IPS-NIHi7 (cell line): ENCODE data around the gene CDH20.
"Not testable (repeated sequence)": the region's sequence is repeated elsewhere in the genome, so short reads cannot be mapped to it uniquely, and the experiment has no call there.

Experiments used
- DNase-seq: peaks from one replicate; pipeline ENCODE4 v3.0.0; 2012; ENCODE audit warnings: mixed read lengths; ENCODE audit errors: extremely low spot score

The CDH20 gene

DNA sequence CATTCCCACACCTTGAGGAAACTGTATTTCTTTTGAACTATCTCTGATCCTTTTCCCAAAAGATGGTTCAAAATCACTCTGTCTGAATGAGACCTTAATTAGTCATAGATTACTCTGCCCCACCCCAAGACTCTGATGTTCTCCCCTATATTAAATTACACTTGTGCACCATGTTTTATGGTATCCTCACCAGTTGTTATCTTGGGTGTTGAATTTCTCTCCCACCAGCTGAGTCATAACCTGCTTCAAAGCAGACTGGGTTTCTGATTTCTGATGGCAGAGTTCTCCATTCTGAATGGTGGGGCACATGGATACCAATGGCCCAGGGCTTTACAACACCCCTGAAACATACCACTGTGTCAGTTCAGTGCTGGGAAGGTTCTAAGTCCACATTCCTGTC is 15.0 kb downstream of the CDH20 start:
- no peak for DNase-seq

DNA sequence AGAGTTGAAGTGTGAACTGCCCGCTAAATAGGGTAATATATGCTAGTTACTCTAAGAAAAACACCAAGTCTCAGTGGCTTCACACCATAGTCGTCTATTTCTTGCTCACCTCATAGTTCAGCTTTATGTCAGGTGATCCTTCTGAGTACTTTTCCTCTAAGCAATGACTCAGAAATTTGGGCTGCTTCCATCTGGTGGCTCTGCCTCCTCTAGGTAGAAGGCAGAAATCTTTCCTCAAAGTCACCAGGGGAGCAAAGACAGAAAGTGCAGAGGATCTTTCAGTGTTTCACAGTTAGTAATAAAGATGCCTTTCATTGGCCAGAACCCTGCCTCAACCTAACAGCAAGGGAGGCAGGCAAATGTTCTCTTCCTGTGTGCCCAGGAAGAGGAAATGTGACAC is 17.3 kb downstream of the CDH20 start:
- DNase-seq, result no peak

DNA sequence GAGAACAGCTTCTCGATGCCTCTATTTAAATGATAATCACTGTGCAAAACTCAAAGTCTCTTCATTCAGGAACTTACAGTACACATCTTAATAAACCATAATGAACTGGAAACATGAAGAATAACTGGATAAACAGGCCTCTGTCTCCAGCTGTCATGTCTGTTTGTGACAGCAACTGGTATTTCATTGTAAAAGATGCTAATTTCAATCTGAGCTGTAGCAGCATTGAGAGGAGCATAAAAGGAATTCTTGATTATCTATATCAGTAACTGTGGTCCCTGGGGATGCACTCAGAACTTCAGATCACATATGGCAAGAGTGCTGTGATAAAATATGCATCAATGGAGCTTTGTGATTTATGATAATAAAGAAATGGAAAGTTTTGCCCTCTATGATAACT is 18.8 kb downstream of the CDH20 start:
- no peak for DNase-seq

DNA sequence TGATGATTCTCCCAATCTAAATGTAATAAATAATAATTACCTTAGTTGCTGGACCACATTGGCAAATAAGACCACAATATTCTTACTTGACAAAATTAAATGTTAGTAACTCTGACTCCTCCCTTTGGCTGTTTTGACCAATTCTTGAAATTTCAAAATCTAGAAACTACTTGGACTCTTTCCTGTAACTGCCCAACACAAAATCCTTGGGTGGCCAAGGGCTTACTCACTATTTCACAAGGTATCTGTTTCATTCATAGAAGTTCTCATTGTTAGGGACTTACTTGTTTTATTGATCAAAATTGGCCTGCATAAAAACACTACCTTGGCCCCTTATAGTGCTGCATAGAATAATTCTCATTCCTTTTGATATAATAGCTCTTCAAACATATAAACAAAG is 19.4 kb downstream of the CDH20 start:
- no peak for DNase-seq

DNA sequence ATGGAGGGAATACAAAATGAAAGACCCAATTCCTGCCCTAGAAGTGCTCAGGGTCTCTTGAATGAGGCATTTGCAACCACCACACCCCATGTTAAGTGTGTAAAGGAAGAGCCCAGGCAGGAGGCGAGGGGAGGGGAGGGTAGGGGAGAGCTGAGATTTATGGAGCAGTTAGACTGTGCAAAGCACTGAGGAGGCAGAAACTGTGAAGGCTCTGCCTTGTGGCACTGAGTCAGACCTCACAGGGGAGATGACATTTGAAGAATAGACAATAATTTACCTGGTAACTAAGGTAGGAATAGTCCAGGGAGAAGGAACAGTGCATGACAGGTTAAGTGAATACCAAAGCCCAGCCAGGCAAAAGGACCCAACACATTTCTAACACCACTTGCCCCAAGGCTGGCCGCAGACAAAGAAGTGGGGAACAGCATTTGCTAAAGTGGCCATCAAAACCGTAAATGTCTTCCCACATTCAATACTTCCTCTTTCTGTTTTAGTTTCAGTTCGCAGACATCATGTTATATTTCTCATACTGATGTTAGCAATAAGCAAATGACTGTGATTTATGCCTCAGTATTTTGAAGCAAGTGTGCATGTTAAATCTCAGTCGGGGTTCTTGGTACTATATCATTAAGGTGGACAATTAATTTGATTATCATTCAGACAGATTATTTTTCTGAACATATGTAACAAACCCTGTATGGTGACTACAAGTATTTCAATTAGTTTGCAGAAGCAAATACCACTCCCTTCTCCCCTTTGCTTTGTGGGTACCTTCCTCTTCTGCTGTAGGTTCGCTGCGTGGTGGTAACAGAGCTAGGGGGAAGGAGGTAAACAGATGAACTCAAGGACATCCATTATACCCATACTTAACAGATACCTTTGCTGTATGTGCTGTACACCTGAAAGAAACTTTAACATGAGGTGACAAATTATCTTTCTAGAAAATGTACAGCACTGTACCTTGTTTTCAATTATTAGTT is 27.5 kb downstream of the CDH20 start:
- DNase-seq, result no peak

DNA sequence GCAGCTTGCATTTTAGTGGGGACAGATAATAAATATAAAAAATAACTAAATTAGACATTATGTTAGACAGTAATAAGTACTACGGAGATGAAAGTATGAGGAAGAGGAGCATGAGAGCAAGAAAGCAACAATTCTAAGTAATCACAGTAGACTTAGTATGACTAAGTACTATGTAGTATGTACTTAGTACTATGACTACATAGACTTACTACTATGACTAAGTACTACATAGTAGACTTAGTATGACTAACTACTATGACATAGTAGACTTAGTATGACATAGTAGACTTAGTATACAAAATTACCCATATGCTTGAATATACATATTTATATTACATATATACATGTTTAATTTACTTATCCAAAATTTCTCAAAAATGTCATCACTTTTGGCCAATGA is 29.3 kb downstream of the CDH20 start:
- DNase-seq, result no peak

DNA sequence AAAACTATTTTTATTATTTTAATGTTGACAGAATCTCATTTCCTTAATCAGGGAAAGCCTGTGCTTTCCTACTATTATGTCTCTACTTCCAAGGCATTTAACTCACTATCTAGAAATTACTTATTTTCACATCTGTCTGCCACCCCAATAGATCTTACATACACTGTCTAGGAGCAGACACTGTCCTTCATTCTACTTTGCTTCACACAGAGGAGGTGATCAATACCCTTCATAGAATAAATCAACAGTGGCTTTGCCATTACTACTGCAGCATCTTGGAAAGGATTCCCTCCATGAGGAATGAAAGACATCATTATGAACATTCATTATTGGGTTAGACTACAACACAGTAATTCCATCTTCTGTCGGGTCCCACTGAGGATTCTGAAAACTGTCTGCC is 31.7 kb downstream of the CDH20 start:
- no peak for DNase-seq

DNA sequence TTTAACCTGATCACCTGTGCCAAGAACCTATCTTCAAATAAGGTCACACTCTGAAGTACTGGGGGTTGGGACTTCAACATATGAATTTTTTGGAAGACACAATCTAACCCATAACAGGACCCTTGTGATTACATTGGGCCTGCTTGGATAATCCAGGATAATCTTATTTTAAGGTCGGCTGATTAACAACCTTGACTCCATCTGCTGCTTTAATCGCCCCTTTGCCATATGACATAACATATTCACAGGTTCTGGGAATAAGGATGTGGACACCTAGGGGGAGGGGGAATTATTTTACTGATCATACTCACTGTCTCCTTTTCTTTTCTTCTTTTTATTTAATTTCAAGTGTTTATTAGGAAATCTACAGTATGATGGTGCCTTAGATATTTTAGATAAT is 34.8 kb downstream of the CDH20 start:
- no peak for DNase-seq

DNA sequence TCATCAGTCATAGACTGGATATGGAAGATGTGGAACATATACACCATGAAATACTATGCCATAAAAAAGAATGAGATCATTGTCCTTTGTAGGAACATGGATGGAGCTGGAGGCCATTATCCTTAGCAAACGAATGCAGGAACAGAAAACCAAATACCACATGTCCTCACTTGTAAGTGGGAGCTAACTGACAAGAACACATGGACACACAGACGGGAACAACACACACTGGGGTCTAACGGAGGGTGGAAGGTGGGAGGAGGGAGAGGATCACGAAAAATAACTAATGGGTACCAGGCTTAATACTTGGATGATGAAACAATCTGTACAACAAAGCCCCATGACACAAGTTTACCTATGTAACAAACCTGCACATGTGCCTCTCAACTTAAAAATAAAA is 36.4 kb downstream of the CDH20 start:
- DNase-seq, result not testable (repeated sequence)

DNA sequence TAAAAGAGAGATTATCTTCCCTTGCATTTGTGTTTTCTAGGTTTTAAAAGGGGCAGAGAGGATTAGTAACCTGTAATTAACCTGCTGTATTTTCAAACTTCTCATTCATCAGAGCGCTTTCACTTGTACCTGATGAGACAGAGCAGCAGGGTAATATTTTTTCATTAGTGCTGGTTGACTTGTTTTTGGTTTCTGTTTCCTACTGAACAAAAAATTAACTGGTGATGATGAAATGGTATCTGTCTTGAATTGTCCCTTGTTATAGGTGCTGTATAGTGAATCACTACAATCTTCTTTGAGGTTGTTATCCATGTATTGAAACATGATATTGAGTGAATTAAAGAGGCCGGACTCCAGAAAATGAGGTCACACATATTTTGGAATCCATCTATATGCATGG is 37.9 kb downstream of the CDH20 start:
- no peak for DNase-seq

DNA sequence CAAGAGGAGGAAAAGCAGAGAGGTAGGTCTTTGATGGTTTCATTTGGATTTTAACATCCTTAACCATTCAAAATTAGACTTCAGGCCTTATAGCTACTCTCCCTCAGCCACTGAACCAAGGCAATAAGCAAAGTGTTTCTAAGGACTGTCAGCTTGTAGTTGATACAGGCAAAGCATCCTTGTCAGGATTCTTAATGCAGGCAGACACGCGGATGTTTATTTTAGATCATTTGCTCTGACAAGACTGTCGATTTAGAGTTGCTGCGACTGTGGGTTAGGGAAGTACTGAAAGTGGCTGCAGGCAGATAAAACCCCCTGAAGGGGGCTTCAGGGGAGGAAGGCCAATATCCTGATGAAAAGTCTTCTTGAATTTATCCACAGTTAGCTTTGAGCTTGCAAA is 46.6 kb downstream of the CDH20 start:
- no peak for DNase-seq

DNA sequence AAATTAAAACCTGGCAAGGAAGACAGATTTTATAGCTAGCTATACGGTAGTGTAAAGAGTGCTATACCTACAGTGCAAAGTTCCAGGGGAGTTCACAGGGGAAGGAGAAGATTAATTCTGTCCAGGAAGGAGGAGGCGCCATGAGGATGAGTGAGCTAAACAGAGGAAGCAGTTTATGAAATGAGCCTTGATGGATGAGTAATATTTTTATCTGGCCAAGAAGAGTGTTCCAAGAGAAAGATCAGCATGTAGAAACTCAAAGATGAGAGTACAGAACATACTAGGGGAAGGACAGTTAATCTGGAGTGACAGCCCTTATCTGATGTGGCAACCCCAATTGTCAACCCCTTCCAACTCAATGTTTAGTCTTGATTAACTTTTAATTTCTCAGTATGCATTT is 54.8 kb downstream of the CDH20 start:
- DNase-seq, result no peak

DNA sequence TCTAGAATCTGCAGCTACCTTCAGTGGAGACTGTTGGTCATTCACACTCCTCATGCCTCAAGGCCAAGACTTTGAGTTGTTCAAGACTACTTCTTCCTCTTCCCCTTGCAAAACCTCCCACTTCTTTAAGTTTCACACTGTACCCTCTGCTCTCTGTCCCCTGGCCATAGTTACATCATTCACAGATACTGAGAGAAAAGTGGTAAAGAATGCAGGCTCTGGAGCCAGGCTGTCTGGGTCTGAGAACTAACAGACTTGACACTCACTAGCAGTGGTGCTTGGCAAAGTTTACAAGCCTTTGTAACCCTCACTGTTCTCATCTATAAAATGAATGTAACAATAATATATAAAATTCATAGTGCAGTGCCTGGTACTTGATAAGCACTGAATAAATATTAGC is 61.8 kb downstream of the CDH20 start:
- no peak for DNase-seq

DNA sequence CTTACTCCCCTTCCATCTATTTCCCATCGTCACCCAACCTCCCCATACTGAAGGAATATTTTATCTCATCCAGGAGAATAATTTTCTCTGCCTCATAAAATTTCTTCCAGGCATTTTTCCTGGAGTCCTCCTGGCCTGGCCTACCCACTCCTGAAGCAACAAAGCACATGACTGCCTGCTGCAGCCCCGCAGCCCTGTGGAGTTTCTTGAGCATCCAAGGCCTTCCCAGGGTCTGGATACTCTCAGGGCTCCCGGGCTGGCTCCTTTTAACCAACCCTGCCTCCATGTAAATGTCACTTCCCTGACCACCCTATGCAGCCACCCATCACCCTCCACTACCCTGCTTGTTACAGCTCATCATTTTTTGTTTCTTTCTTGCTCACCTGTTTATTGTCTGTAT is 64.0 kb downstream of the CDH20 start:
- no peak for DNase-seq

DNA sequence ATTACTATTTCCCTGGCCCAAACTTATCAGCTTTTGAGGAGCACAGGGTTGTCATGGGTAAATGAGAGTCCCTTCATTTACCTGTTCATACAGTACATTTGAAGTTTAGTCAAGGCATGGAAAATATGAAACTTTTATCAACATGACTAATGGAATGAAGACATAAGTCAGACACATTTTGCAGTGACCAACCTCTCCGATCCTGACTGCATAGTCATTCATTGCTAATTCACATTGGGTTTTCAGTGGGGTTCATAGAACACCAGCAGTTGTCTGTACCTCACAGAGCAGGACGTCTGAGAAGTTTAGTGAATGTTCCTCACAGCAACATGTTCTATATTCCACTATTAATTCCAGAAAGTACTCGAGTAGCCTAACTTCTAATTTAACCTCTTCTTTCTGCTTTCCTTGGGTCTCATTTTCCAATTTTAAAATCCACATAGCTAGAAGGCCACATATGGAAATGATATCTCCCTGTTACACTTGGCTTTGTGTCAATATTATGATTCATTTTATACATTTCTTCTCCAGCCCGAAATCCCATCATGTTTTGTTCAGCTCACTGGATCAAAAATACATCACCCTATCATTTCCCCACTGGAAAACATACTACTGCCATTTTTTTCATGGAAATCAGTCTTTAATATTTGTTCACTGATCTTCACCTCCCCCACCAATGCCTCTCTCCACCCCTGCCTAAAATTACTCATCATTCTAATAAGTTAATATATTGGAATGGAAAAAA is 65.9 kb downstream of the CDH20 start:
- DNase-seq, result no peak

DNA sequence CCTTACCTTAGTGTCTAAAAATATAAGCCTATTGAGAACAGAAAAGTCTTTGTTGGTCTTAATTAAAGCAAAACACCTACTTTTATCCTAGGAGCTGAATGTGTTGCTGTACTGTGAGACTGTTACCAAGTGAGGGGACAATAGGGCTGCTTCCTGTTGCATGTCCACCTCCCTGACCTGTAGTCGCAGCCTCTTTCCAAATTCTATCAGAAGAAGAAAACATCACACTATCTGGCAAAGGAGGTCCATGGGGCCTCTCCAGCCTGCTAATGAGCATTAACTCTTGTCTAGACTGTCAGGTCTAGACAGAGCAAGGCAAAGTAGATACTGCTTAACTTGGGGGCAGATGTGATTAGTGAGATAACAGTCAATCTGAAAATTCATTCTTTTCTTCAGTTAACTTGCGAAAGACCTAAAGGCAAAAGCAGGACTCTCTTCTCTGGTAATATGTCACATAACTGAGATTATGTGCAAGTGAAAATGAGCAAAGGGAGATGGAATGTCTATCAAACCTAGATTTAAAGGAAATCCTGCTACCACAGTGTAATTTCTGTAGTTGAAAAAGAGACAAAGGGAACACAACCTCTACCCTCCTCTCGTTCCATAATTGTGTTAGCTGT is 66.9 kb downstream of the CDH20 start:
- no peak for DNase-seq

DNA sequence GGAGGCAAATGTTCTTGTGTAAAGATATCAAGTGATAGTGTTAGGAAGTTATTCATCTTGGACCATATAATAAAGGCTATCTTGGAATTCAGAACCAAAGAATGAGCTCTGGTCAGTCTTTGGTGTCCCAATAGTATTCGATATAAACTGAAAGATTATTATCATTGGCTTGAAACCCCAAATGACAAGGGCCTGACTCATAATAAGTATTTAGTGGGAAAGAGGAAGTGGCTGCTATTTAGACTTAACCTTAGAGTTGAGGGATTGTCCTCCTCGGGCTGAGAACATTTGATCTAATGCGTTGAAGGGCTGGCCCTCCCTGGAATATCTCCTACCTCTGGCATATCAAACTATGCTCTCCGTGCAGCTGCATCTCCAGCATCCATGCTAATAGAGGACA is 67.5 kb downstream of the CDH20 start:
- no peak for DNase-seq

DNA sequence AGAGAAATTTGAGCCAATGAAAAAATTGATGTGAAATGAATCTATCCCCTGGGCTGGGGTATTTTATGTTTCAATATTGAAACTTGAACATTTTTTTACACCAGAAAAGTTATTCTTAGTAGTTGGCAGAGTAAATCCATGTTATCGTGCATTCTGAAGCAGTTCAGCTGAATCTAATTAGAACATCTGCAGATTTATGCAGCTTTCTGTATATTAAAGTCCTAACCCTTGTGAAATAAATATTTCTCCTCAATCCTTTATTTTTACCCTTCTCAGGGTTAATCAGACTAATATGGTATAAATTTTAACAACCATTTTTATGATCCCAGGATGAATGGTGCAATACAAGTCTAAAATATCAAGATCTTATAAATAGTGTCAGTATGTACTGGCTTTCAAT is 69.5 kb downstream of the CDH20 start:
- no peak for DNase-seq

DNA sequence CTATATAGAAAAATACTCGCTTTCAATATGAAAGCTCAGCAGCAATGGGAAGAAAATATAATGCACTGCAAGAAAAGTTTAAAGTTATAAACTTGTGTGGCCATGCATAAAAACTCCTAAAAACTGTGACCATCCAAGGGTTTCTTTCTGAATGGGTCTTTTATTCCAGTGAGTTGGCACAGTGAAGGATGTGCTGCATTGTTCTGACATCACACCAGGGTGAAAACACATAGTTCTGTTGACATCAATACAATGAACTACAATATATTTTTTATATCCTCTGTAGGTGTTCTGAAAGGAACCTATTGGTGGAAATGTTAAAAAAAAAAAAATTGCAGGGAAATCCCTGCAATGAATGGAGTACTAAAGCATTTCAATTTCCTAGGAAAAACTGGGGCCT is 80.2 kb downstream of the CDH20 start:
- DNase-seq, result no peak

DNA sequence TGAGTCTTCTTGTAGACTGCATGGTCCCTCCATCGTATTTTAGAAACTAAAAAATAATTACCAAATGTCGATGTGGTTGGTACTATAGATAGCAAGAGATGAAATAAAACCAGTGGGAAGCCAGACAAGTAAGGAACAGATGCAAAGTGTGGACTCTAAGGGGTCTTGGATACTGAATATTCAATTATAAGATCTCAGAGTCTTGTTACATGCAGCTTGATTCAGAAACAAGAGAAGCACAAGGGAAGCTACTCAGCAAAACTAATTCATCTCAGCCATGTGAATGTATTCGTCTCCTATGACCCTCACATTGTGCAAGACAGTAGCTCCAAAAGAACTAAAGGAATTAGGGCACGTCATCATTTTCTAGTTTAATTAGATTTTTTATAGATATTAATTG is 80.9 kb downstream of the CDH20 start:
- DNase-seq, result no peak

DNA sequence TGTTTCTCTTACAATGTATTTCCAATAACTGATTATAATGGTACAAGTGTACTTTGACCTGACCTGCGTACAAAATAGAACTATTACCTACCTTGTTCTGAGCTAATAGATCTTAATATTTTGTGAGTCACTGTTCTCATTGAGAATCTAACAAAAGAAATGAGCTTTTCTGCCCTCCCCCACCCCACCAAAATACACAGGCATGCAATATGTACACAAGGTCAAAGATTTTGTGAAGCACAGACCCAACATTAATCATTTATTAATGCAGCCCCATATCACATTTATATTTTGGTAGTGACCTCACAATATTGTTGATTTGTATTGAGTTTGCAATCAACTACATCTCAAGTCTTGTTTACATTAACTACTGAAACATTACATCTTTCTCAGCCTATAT is 86.5 kb downstream of the CDH20 start:
- DNase-seq, result no peak

DNA sequence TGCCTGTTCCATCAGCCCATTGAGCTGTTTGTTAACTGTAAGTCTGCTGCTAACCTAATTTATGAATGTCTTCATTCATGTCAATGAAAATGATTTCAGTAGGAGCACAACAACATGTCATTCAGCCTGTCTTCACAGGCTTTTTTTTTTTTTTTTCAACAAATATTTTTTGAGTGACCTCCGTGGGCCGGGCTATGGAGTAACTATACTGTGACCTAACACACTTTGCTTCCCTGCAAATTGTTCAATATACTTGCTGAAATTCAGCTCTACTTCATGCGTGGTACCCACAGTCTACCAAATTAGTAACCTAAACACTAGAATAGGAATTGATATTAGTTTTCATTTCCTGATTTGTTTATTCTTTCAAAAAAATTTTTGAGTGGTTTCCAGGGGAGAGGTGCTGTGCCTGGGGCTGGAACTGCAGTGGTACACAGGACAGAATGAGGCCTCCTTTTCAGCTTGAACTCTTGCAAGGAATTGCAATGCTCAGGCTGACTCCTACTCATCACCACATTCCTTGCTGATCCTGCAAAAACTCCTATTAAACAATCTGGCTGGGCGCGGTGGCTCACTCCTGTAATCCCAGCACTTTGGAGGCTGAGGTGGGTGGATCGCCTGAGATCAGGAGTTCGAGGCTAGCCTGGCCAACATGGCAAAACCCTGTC is 87.1 kb downstream of the CDH20 start:
- no peak for DNase-seq
